NCI-H82 treated with DMSO at 0.1 percent for 48 hours (cell line): Measurements from ENCODE around the gene FASTKD2.
"Not testable (repeated sequence)": the region's sequence is repeated elsewhere in the genome, so short reads cannot be mapped to it uniquely, and the experiment has no call there.

ENCODE experiments used
- DNase-seq: peaks from one replicate; lab custom pipeline; 2025; ENCODE audit not compliant: unreplicated experiment; lab: John Stamatoyannopoulos, UW

Gene FASTKD2

DNA sequence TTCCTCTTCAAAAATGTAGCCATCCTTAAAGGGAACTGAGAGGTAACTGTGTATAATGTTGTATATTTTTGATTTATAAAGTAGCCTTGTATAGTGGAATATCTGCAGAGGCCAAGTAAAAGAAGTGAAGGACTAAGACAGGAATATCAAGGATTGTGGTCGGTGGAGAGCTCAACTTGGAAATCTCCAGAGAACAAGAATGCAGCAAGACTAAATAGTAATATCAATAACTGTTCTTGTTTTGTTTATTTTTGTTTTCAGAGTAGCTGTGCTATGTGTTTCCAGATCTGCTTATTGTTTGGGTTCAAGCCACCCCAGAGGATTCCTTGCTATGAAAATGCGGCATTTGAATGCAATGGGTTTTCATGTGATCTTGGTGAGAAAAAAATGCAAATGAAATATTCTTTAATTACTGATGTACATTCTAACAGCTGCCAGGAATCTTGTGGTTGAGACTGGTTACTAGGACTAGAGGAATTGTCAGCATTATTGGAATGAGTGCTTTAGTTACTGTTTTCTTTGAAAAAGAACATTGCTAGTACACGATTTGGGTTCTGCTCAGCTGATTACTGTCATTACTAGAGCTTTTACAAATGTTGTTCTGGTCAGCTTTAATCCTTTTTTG is 25.0 kb downstream of the FASTKD2 start:
- DNase-seq: no peak

DNA sequence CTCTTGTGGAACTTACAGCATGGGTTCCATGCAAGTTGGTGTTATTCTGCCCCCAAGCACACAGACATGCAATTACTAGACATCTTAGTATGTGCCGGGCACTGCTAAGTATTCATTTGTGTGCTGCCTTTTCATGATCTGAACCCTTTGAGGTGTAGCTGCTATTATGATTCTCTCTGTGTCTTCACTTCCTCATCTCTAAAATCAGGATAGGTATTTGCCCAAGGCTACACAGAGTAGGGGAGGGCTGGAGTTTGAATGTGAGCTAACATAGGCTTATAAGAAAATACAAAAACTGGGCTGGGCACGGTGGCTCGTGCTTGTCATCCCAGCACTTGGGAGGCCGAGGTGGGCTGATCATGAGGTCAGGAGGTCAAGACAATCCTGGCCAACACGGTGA is 27.2 kb downstream of the FASTKD2 start:
- DNase-seq: no peak

DNA sequence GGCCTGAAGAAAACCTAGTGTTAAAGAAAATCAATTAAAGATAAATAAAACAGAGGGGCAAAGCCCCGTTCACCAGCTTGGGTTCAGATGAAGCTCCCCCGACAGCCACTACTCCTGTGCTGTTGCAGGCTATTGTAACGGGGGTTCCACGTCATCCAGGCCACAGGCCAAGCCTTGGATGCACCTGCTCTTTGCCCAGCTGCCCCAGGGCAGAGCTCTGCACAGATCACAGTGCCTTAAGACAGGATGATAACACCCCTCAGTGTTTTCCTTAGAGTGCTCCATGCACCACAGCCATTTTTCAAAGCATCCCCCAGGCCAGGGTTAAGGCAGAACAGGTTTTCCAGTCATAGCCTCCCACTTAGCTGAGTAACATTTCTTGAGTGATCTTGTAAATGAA is 32.0 kb downstream of the FASTKD2 start:
- no peak for DNase-seq

DNA sequence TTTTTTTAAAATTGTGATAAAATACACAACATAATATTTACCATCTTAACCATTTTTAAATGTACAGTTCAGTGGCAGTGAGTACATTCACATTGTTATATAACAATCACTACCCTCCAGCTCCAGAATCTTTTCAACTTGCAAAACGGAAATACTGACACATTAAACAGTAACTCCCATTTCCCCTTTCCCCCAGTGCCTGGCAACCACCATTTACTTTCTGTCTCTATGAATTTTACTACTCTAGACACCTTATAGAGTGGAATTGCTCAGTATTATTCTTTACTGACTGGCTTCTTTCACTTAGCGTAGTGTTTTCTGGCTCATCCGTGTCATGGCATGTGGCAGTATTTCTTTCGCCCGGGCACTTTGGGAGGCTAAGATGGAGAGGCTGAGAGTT is 32.6 kb downstream of the FASTKD2 start:
- no peak for DNase-seq

DNA sequence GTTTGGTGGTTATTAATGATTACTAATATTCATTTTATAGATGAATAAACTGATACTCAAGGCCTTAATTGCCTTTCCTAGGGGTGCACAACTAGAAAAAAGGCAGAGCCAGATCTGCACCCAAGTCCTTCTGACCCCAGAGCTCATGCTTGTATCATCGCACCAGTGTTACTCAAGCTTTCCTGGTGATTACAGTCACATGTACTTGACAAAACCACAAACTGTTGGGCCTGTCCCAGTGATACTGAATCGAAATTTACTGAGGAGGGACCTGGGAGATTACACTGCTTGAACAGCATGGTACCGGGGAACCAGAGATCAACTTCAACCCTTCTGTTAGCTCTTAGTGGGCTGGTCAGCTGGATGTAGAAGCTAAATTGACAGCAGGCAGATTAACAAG is 33.7 kb downstream of the FASTKD2 start:
- DNase-seq: no peak

DNA sequence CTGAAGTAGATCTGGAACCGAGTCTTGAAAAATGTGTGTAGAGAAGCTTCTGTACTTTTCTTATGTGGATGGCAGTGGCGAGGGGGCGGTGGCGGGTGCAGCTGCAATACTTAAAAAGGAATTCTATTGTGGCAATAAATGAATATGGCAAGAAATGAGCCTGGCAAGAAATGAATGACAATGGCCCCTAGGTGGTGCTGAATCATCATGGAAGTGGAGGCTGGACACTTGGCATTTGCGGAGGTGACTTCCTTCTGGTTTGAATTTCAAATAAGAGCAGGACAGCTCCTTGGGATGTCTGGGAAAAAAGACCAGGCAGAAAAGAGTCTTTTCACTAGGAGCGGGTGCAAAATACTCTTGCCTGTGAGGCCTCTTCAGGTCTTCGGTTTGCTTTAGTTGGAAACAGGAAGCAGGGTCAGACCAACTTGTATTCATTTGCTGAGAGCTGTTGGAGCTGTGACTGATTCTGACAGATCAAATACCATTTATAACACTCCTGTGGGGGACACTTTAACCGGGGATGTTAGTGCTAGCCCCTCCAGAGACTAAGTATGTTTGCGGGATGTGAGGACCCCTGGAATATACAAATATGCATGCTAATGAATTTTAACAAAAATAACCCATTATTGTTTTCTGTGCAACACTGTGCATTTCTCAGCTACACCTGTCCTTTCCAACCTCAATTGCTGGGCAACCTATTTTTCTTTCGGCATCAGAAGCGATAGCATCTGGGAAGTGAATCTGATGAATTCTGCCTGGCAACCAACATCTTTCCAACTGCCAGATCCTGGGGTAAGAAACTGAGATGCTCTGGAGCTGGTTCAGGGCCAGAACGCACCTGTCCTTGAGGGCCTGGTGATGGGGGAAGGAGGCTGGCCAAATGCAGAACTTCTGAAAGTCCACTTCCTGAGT is 35.4 kb downstream of the FASTKD2 start:
- peak; percentile 42 for DNase-seq

DNA sequence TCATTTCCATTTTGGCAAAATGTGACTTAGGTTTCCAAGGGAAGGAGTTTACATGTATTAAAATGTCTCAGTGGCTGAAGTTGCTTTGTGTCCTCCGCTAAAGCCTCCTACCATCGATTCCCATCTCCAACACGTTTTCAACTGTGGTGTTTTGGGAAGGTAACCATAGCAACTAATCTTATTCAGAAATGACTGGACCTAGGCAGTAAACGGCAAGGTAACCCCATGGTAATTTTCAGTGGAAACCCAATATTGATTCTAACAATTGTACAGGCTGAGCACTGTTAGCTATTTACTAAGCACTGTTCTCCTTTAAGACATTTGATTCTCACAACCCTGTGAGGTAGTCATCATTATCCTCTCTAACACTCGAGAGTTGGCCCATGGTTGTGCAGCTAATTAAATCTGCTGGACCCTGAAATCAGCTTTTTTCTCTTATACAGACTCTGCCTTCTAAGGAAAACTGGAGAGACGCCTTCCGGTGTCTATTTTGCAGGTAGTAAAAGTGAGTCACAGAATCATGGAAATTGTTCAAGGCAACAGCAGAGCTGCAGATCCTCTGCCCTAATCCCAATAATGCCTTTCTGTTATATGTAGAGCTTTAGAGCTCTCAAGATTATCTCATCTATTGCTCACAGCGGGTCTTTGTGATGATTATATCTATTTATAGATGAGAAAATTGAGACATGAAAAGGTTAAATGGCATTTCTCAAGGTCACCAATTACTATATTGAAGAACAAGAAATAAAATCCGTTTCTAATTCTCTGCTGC is 36.2 kb downstream of the FASTKD2 start:
- peak; percentile 48 for DNase-seq

DNA sequence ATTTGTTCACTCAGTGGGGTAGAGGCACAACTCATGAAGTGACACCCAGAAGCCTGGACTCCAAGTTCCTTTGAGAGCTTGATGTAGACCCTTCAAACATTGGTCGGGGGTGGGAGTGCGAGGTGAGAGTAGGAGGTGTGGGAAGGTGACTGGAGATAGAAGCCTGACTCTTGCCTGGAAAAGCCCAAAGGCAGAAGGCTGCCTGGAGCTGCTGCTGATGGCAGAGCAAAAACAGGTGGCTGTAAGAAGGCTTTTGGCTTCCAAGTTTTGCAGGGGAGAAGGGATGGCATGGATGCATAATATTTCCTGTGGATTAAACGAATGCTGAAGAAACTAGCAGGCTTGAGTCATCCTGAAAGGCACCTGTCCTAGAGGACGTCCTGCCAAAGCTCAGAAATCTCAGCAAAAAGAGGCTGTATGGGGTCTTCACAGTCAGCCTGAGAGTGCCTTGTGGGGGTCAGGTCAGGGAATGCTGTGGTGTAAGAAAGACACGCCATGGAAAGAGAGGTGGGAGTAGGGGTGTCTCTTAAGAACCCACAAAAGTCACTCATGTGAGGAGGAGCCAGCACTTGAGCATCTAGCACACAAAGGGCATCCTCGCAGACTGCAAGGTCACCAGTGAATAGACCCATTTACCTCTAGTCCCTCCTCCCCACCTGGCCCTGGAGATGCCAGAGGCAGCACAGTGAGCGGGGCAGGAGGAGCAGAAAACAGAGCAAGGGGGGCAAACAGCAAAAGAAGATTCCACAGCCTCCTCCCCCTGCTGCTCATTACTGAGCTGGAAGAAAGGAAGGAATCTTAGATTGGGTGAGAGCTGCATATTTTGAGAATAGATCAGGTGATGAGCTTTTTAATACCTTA is 37.5 kb downstream of the FASTKD2 start:
- DNase-seq: no peak

DNA sequence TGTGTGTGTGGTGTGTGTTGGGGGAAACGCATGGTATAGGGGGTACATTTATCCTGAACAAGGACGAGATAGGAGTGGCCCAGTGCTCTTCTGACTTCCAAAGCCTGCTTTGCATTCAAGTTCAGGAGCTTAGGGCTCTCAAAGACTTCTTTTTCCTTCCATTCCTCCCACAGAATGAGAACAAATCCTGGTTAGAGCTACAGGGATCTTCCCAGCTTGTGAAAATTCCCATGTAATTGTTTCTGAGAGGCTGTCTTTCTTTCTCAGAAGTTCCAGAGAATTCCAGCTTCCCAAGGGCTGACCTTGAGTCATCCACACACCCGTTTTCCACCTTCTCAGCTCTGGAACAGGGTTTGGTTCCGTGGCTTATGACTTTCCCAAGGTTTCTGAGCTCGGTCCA is 38.9 kb downstream of the FASTKD2 start:
- no peak for DNase-seq

DNA sequence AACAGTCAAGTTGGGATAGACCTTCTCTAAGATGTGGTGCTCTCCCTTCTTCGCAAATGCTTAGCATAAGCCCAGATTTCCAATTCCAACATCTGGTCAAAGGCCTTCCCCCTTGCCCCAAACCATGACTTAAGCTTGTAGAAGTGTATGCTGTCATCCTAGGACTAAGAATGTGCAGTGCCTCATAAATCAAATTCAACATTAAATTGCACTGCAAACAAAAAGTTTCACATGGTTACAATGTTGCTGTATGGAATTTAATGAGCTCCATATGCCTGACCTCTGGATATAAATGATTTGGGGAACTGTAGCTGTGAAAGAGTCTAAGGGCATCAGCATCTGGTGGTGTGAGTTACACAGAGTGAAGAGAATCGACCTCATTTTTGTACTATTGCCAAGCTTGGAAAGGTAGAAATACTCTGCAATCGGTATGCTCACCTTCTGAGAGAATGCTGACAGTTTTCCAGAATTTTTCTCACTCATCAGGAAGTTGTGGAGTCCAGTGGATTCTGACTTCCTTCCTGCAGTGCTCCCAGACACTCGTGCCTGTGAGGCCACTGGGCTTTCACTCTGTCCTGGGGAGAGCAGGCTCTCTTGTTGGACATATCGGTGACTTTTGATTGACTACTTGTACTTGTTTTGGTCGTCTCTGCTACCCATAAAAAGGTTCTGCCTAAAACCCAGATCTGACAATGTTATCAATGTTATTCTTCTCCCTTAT is 40.6 kb downstream of the FASTKD2 start:
- no peak for DNase-seq

DNA sequence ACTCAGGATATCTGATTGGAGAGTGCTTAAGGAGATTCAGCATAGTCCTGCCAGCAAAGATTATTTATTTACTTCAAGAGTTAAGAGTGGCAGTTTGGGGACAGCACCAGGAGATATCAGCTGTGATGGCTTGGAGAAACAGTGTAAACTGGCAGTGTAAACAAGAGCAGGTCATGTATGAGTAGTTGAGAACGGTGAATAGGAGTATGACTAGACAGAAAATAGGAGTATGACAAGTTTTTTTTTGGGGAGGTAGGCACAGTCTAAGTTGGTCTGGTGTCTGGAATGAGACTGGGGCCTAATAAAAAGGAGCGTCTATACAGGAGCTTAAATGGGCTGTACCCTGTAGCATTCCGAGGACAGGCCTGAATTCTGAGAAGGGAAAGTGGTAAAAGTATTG is 42.2 kb downstream of the FASTKD2 start:
- not testable (repeated sequence) for DNase-seq

DNA sequence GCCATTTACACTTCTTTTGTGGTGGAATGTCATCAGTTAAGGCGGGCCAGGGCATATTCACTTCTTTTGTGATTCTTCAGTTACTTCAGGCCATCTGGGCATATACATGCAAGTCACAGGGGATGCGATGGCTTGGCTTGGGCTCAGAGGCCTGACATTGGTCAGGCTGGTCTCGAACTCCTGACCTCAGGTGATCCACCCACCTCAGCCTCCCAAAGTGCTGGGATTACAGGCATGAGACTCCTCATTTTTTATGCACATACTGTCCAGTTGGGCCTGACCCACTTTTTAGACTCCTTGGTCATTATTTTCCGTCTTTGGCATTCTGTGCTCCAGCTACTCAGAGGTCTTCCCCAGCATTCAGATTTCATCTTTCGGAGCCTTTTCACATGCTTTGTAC is 47.1 kb downstream of the FASTKD2 start:
- DNase-seq: not testable (repeated sequence)

DNA sequence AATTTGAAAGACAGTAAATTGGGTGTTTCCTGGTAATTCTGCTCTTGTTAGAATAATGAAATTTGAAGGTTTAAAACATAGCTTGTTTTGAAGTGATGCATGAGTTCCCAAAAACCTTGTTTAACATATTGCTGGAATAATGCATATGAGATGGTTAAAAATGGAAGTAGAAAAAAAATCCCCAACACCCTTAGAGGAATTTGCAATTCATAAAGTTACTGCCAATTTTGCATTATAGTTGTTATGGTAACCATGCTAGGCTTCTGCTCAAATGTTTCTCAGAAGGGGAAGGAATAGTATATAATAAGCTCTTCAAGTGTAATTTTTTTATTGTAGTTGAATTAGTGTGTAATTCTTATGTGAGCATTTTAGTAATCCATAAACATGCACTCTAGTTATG is 49.1 kb downstream of the FASTKD2 start:
- no peak for DNase-seq

DNA sequence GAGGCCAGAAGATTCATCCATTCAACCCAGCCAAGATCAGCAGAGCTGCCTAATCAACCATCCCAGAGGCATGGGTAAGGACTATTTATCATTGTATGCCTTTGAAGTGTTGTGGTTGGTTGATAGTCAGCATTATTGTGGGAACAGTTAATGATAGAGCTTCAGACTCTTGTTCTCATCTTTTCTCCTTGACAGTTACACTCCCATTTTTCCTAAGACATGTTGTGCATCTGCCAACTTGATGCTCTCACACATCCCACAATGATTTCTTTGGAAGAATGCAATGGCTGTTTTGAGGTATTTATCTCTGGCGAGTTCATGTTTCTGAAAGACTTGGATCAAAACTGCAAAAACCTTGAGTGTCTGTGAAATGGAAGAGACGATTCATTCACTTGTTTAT is 55.4 kb downstream of the FASTKD2 start:
- DNase-seq: no peak

DNA sequence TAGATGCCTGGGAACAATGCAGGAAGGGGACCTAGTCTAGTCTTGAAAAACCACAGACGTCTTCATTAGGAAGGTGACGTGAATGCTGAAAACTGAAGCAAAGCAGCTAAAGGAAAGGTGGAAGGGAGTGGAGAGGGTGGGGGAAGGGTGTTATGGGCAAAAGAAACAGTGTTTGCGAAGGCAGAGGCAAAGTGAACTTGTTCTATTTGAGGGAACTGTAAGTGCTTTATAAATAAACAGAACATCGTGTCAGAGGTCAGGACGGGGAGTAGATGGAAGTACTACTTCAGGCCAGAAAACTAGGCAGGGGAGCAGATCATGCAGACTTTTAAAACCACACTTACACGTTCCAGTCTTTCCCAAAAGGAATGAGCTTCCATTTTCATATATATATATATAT is 57.8 kb downstream of the FASTKD2 start:
- DNase-seq: no peak

DNA sequence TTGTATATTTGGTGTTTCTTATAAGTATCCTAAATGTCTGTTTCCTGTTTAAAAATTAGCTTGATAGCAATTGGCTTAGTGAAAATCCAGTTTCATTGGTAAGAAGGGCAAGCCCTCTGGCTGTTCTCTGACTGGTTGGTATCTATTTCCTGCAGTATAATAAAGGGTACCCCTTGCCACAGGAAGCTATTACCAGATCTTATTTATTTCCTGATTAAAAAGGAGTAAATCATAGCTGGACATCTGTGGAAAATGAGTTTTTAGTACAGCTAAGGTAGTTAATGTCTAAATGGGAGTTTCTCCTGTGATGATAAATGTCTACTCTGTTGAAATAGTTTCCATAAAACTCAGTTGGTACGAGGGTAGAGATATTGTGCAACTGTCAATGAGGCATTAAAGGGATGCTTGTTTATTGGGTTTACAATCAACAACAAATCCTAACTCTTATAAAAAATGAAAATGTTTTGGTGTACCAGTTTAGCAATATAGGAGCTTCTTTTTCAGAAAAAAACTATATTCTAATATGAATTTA is 58.7 kb downstream of the FASTKD2 start:
- DNase-seq: no peak

DNA sequence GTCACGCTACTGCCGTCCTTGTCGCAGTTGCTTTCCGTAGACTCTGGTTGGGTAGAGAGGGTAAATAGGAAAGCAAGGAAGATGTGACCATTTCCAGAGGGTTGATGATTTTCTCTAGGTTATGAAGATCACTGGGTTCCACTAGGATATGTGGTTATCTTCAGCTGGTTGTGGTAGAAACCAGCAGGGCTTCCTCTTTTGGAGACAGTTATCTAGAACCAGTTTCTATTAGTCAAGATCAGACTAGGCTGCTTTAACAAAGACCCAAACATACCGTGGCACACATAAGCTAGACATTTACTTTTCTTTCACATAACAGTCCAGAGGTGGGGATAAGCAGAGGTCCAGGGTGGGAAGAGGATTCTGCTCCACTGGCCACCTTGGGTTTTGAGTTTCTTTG is 59.6 kb downstream of the FASTKD2 start:
- DNase-seq: no peak

DNA sequence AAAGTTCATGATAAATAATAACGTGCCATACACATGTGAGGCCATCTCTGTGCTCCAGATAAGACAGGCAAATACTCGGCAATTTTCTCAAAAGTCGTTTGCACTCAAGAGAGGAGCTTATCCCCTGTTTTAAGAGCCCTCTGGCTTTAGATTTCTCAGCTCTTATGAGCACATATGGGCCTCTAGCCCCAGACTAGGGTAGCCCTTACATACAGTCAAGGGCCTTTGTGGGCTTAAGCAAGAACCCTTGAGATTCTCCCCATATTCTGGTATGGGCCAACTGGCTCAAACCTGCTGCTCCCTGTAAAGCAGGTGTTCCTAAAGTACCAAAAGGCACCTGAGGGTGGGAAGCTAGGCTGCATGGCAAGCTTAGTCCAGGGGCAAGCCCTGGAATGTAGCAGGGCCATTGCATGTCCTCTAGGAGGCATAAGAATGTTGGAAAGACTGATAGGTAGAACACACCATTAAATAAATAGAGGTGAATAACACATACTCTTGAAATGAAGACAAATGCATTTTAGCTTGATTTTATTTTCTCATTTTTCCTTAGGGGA is 66.1 kb downstream of the FASTKD2 start:
- DNase-seq: no peak

DNA sequence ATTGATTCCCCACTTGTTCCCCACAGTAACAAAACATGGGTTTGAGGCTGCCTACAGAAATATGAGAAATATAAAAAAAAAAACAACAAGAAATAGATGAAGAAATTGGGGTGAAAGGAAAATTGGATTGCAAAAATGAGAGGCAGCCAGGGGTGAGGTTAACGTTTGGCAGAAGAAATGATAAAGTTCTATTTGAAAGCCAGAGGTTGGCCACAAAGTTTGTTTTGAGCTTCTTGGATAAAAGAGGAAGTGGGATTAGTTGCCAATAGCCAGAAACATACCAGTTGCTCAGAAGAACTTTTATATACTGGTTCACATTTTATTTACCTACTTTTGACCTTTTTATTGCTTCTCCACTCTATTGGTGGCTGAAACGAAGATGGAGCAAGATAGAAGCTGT is 67.5 kb downstream of the FASTKD2 start:
- DNase-seq: no peak

DNA sequence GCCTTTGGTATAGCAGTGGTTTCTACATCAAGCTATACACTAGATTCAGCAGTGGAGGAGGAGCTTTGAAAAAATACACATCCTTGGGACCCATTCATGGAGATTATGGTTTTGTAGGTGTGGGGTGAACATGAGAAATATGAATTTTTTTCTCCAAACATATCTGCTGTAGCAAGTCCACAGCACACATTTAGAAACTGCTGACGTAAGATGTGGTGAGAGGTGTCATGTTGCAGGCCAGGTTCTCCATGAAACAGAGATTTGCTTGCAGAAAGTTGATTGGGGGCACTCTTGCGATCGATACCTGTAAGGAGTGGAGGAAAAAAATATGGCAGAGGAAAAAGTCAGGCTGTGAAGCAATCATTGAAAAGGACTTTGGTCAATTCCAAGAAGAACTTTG is 67.9 kb downstream of the FASTKD2 start:
- DNase-seq: no peak
